Measurements from ENCODE around the gene UBR3.
"Not testable (repeated sequence)": the region's sequence is repeated elsewhere in the genome, so short reads cannot be mapped to it uniquely, and the experiment has no call there.

The UBR3 gene

DNA sequence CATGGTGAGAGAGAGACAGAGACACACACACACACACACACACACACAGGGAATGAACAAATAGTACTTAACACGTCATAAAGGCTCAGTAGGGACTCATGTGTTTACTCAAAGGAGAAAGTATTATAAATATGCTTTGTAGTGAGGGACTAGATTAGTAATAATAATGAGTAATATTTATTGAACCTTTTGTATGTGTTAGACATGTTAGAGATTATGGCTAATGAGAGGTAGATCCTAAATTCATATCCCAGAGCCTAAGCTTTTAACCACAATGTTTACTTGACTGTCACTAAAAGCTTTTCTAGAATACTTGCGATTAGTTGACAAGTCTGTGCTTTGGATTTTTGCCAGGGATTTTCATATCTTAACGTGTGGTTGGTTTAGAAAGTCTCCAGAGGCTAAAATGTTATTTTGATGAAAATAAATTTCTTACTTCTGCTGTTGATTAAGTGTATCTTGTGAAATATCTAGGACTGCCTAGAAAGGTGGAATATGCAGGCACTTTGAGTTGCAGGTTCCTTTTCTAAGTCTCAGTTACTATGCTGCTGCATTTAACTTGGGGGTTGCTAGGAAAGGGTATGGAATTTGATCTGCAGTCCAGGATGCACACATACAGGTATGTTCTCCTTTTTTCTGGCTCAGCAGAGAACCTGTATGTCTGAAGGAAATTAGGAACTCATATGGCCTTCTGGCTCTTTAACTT is 64.5 kb downstream of the UBR3 start:
- TF ChIP-seq, protein P1, sequence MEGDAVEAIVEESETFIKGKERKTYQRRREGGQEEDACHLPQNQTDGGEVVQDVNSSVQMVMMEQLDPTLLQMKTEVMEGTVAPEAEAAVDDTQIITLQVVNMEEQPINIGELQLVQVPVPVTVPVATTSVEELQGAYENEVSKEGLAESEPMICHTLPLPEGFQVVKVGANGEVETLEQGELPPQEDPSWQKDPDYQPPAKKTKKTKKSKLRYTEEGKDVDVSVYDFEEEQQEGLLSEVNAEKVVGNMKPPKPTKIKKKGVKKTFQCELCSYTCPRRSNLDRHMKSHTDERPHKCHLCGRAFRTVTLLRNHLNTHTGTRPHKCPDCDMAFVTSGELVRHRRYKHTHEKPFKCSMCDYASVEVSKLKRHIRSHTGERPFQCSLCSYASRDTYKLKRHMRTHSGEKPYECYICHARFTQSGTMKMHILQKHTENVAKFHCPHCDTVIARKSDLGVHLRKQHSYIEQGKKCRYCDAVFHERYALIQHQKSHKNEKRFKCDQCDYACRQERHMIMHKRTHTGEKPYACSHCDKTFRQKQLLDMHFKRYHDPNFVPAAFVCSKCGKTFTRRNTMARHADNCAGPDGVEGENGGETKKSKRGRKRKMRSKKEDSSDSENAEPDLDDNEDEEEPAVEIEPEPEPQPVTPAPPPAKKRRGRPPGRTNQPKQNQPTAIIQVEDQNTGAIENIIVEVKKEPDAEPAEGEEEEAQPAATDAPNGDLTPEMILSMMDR (IDR thresholded peaks at IDR 0.05; ENCODE audit: low read depth, low read length): no peak
- DNase-seq (ENCODE audit: extremely low read depth, low read depth): no peak

DNA sequence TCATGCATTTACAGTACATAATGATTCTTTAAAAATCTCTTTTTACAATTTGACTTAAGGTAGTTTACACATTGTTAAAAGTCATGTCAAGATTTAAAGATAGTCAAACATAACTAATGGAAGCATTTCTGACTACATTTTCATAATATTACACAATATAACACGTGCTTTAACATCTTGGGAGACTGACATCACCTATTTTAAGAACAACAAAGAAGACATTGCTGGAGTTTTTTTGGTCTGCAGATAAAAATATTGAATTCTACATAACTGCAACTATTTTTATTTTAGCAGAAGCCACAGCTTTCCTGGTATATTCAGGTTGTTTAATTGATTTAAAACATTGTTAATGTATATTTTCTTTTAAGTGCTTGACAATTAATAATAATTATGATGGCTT is 65.7 kb downstream of the UBR3 start:
- TF ChIP-seq, protein P1 (IDR thresholded peaks at IDR 0.05; ENCODE audit: low read depth, low read length): no peak

GRCh38 chr2:169895294-169895985 is 68.2 kb downstream of the UBR3 start:
- TF ChIP-seq, protein P1 (IDR thresholded peaks at IDR 0.05; ENCODE audit: low read depth, low read length): no peak
- no peak for DNase-seq (ENCODE audit: extremely low read depth, low read depth)

More for the DNA sequence above, 65.7 kb downstream of the UBR3 start:
- DNase-seq (ENCODE audit: extremely low read depth, low read depth): no peak

DNA sequence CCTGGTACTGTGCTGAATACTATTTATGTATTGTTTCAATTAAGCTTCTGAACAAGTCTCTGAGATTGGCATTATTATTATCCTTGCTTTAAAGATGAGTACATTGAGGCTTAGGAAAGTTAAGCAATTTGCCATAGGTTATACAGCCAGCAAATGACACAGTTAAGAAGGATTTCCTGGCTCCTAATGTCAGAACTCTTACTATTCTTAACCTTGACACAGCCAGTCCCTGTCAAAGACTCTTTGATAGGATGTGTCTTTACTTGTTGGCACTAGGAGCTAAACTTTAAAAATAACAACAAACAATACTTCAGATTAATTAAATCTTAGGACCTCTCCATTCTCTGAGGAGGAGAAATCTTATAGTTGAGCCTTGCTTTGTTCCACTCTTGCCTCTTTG is 70.6 kb downstream of the UBR3 start:
- TF ChIP-seq, protein P1 (IDR thresholded peaks at IDR 0.05; ENCODE audit: low read depth, low read length): no peak
- no peak for DNase-seq (ENCODE audit: extremely low read depth, low read depth)

- not testable (repeated sequence) for DNase-seq (ENCODE audit: extremely low read depth, low read depth)
Observed at GRCh38 chr2:169900103-169900502, 72.8 kb downstream of the UBR3 start.

GRCh38 chr2:169900686-169901085 is 73.4 kb downstream of the UBR3 start:
- no peak for DNase-seq (ENCODE audit: extremely low read depth, low read depth)
- TF ChIP-seq, protein P1 (IDR thresholded peaks at IDR 0.05; ENCODE audit: low read depth, low read length): no peak

DNA sequence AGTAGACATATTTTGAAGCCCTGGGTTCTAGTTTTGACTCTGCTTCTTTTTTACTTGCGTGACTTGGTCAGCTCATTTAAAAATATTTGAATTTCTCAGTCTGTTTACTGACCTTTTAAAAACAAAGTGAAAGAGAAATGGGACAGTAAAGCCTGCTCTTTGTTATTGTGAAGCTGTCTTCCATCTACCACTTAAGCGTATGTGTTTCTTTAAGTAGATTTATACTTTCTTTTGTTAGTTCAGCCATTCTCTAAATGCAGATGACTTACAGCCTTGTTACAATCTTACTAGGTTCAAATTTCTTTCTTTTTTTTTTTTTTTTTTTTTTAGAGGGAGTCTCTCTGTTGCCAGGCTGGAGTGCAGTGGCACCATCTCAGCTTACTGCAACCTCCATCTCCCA is 79.5 kb downstream of the UBR3 start:
- no peak for DNase-seq (ENCODE audit: extremely low read depth, low read depth)
- TF ChIP-seq, protein P1 (IDR thresholded peaks at IDR 0.05; ENCODE audit: low read depth, low read length): no peak

Measured in AG09319 (cell line).